ENCODE results near the gene RAP1B. TPM values are rescaled to one million over a fixed set of nuclear protein-coding genes. Genes with fewer than 3 reads are reported as not detected.

RAP1B gene
- total RNA-seq: 136 and 142 TPM in 2 replicates

- DNase-seq (peak; percentile 82), ATAC-seq (ENCODE audit: low read depth) (peak; percentile 82)
- peak within 1 kb of the TSS; percentile 95 for H3K4me3 Mint-ChIP-seq
- CTCF ChIA-PET: interaction anchor here (0.9 to 1.7 kb wide), 2 partner anchors 17 to 252 kb away, joined by 3 to 11 read pairs; no protein-coding TSS in a partner anchor
- peaks cover 31% of the 10 kb centered on the region for H3K36me3 Mint-ChIP-seq (ENCODE audit: low read depth)
- H3K27ac Mint-ChIP-seq: peak within 1 kb of the TSS; percentile 99
- TF ChIP-seq, protein P1, sequence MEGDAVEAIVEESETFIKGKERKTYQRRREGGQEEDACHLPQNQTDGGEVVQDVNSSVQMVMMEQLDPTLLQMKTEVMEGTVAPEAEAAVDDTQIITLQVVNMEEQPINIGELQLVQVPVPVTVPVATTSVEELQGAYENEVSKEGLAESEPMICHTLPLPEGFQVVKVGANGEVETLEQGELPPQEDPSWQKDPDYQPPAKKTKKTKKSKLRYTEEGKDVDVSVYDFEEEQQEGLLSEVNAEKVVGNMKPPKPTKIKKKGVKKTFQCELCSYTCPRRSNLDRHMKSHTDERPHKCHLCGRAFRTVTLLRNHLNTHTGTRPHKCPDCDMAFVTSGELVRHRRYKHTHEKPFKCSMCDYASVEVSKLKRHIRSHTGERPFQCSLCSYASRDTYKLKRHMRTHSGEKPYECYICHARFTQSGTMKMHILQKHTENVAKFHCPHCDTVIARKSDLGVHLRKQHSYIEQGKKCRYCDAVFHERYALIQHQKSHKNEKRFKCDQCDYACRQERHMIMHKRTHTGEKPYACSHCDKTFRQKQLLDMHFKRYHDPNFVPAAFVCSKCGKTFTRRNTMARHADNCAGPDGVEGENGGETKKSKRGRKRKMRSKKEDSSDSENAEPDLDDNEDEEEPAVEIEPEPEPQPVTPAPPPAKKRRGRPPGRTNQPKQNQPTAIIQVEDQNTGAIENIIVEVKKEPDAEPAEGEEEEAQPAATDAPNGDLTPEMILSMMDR (IDR thresholded peaks at IDR 0.05): no peak
- no peaks in the 10 kb centered on the region for H3K9me3 Mint-ChIP-seq
- peaks cover 48% of the 10 kb centered on the region for H3K4me1 Mint-ChIP-seq
- intact Hi-C loops (cut with micrococcal nuclease): loop anchor here (1.0 to 5.0 kb wide), 12 partner anchors 23 to 1341 kb away; partner anchors contain the start of genes CAND1, CCT2, MDM1 and MDM2
- no peaks in the 10 kb centered on the region for H3K27me3 Mint-ChIP-seq
- POLR2A ChIA-PET: interaction anchor here (0.5 to 3.7 kb wide), 35 partner anchors 8 to 631 kb away, joined by 3 to 35 read pairs (median 5); partner anchors contain the start of genes MDM1, MDM2, NUP107 and SLC35E3
These were observed at the start of gene RAP1B for GRCh38 chr12:68610370-68611093. RAP1B (plus strand) TSS chr12:68610899; CDS start chr12:68648725, 37,826 bp downstream.

- Mint-ChIP-seq H3K4me3 (no peak overlapping the region), H3K36me3 (ENCODE audit: low read depth) (no peaks in the 10 kb centered on the region), H3K4me1 (peaks cover 2% of the 10 kb centered on the region), H3K27ac (no peak overlapping the region), H3K9me3 (no peaks in the 10 kb centered on the region), H3K27me3 (no peaks in the 10 kb centered on the region)
- intact Hi-C loops (cut with micrococcal nuclease): no loop called here
- no peak for ATAC-seq (ENCODE audit: low read depth)
- no peak for DNase-seq
- TF ChIP-seq, protein P1 (IDR thresholded peaks at IDR 0.05): no peak
- CTCF ChIA-PET: no interaction called here
- POLR2A ChIA-PET: no interaction called here
These were observed 48.9 kb upstream of the RAP1B start for GRCh38 chr12:68561830-68562229.

GRCh38 chr12:68564166-68564565 lies 46.5 kb upstream of the RAP1B start:
- intact Hi-C loops (cut with micrococcal nuclease): no loop called here
- DNase-seq (no peak), ATAC-seq (ENCODE audit: low read depth) (no peak)
- H3K27me3 Mint-ChIP-seq: no peaks in the 10 kb centered on the region
- no peak overlapping the region for H3K27ac Mint-ChIP-seq
- ChIA-PET CTCF (no interaction called here), POLR2A (no interaction called here)
- no peaks in the 10 kb centered on the region for H3K9me3 Mint-ChIP-seq
- peaks cover 2% of the 10 kb centered on the region for H3K4me1 Mint-ChIP-seq
- no peak overlapping the region for H3K4me3 Mint-ChIP-seq
- TF ChIP-seq, protein P1 (IDR thresholded peaks at IDR 0.05): no peak
- H3K36me3 Mint-ChIP-seq (ENCODE audit: low read depth): no peaks in the 10 kb centered on the region

DNA sequence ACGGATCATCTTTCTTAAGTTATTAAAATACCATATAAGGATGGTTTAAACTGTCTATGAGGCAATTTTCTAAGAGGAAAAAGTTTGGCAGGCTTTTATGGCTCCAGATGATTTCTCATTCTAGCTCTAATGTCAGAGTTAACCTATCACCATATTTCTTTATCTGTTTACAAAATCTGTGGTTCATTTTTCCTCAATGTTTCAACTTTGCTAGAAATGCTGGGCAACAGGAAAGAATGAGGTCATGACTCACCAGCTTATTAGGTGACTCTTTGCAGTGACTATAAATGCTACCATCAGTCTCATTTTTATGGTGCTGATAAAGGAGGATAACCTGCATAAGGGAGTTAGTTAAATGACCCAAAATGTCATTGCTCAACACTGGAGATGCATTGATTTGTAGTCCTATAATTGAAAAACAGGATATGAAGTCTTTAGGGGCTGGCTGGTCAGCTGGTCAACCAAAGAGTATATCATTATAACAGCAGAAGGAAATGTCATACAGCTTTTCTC lies 45.3 kb upstream of the RAP1B start:
- POLR2A ChIA-PET: no interaction called here
- CTCF ChIA-PET: no interaction called here
- H3K4me3 Mint-ChIP-seq: no peak overlapping the region
- no peaks in the 10 kb centered on the region for H3K27me3 Mint-ChIP-seq
- DNase-seq (no peak), ATAC-seq (ENCODE audit: low read depth) (no peak)
- H3K4me1 Mint-ChIP-seq: peaks cover 2% of the 10 kb centered on the region
- intact Hi-C loops (cut with micrococcal nuclease): no loop called here
- H3K27ac Mint-ChIP-seq: no peak overlapping the region
- no peaks in the 10 kb centered on the region for H3K36me3 Mint-ChIP-seq (ENCODE audit: low read depth)
- H3K9me3 Mint-ChIP-seq: no peaks in the 10 kb centered on the region
- TF ChIP-seq, protein P1 (IDR thresholded peaks at IDR 0.05): no peak

DNA sequence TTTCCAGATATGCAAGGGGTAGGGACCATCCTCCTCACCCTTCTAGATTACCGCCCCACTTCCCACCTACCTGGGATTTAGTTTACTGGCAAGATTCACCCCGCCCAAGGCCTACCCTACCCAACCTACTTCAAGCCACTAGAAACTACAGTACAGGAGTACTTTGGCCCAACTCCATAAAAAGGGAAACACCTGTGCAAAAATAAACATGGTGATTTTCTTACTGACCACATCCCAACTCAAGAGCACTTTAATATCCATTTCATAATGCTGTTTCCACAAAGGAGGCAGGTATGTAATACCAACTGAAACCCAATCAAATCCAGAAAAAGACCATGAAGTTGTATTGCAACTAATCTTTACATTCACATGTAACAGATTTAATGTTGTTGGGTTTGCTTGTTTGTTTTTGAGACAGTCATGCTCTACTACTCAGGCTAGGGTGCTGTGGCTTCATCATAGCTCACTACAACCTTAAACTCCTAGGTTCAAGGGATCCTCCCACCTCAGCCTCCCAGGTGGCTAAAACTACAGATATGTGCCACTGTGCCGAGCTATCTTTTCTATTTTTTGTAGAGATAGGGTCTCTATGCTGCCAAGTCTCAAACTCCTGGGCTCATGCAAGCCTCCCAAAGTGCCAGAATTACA lies 41.7 kb upstream of the RAP1B start:
- H3K27me3 Mint-ChIP-seq: no peaks in the 10 kb centered on the region
- ChIA-PET CTCF (no interaction called here), POLR2A (interaction anchor here (0.7 kb wide), 1 partner anchor 47 kb away, joined by 5 read pairs; no protein-coding TSS in a partner anchor)
- TF ChIP-seq, protein P1 (IDR thresholded peaks at IDR 0.05): no peak
- intact Hi-C loops (cut with micrococcal nuclease): no loop called here
- H3K4me1 Mint-ChIP-seq: peaks cover under 1% of the 10 kb centered on the region
- H3K27ac Mint-ChIP-seq: no peak overlapping the region
- H3K9me3 Mint-ChIP-seq: no peaks in the 10 kb centered on the region
- no peak overlapping the region for H3K4me3 Mint-ChIP-seq
- no peaks in the 10 kb centered on the region for H3K36me3 Mint-ChIP-seq (ENCODE audit: low read depth)
- ATAC-seq (ENCODE audit: low read depth) (no peak), DNase-seq (no peak)

All from activated B cell treated with CpG ODN at 0.5 μM for 24 hours (primary cell).